SH-SY5Y (cell line): ENCODE data around the gene STAC3.

Source experiments
- GATA2 ChIP-seq: IDR thresholded peaks from 2 replicates; pipeline ENCODE4 v1.6.1; 2011; ENCODE audit warnings: mild to moderate bottlenecking, low read depth, low read length
- GATA3 ChIP-seq: IDR thresholded peaks from 2 replicates; pipeline ENCODE4 v1.6.1; 2011; ENCODE audit warnings: low read depth, mild to moderate bottlenecking, low read length, moderate library complexity

- TF ChIP-seq GATA2 (no peak), GATA3 (no peak)
These were observed 26.6 kb downstream of the STAC3 start for GRCh38 chr12:57224278-57224972.
